Erythroblast (primary cell): ENCODE data around the gene ETV3L.

ENCODE experiments used
- GATA1 ChIP-seq: IDR thresholded peaks from 2 replicates; pipeline ENCODE4 v1.6.1; 2011; ENCODE audit warnings: low read depth, mild to moderate bottlenecking, control low read depth, low read length, moderate library complexity
- POLR2A ChIP-seq: IDR thresholded peaks from 2 replicates; pipeline ENCODE4 v1.6.1; 2011; ENCODE audit warnings: mild to moderate bottlenecking, low read length

DNA sequence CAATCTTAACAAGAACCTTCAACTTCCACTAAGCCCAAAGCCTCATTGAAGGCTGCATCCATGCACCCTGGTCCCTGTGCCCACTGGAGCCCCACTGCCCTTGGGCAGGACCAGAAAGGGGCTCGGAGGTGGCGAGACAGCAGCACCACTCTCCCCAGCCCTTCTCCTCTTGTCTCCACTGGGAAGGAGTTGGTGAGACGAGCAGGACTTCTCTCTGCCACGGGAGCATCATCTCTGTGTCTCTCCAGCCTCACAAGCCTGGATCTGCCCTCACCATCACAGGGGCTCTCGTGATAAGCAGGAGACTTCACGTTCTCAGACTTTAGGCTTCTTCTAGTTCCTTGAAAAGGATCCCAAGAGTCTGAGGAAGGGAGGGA, 7.2 kb upstream of the ETV3L start:
- no peak for TF ChIP-seq POLR2A
- TF ChIP-seq GATA1: no peak
